DLD1 (cell line): Measurements from ENCODE around the gene ZNF385B.
"Not testable (repeated sequence)": the region's sequence is repeated elsewhere in the genome, so short reads cannot be mapped to it uniquely, and the experiment has no call there.

ENCODE experiments used
- in situ Hi-C: cut with HindIII; loops from 2 replicates; pipeline ENCODE4 v1.10.0; 2017; ENCODE audit warnings: low sequenced_read_pairs

Gene ZNF385B

GRCh38 chr2:179645047-179645446 lies 216.4 kb downstream of the ZNF385B start:
- in situ Hi-C loops: no loop called here

- in situ Hi-C loops: no loop called here
Observed at GRCh38 chr2:179642462-179642861, 218.9 kb downstream of the ZNF385B start.

- in situ Hi-C loops: no loop called here
Observed at GRCh38 chr2:179636995-179637394, 224.4 kb downstream of the ZNF385B start.

GRCh38 chr2:179636100-179636980 lies 225.1 kb downstream of the ZNF385B start:
- in situ Hi-C loops: no loop called here

GRCh38 chr2:179631769-179632385 lies 229.5 kb downstream of the ZNF385B start:
- in situ Hi-C loops: not testable (repeated sequence)

- in situ Hi-C loops: not testable (repeated sequence)
Observed at GRCh38 chr2:179629776-179630175, 231.6 kb downstream of the ZNF385B start.

GRCh38 chr2:179626261-179626660 lies 235.2 kb downstream of the ZNF385B start:
- in situ Hi-C loops: no loop called here

GRCh38 chr2:179622635-179623300 lies 238.6 kb downstream of the ZNF385B start:
- in situ Hi-C loops: no loop called here

- in situ Hi-C loops: no loop called here
Observed at GRCh38 chr2:179622112-179622511, 239.3 kb downstream of the ZNF385B start.

- in situ Hi-C loops: no loop called here
Observed at GRCh38 chr2:179619947-179620467, 241.4 kb downstream of the ZNF385B start.

- in situ Hi-C loops: no loop called here
Observed at GRCh38 chr2:179614121-179614520, 247.3 kb downstream of the ZNF385B start.

- in situ Hi-C loops: no loop called here
Observed at GRCh38 chr2:179613701-179614100, 247.7 kb downstream of the ZNF385B start.

GRCh38 chr2:179613299-179613651 lies 248.1 kb downstream of the ZNF385B start:
- in situ Hi-C loops: no loop called here

GRCh38 chr2:179612591-179613298 lies 248.7 kb downstream of the ZNF385B start:
- in situ Hi-C loops: no loop called here

- in situ Hi-C loops: no loop called here
Observed at GRCh38 chr2:179612108-179612507, 249.3 kb downstream of the ZNF385B start.

GRCh38 chr2:179606141-179606540 lies 255.3 kb downstream of the ZNF385B start:
- in situ Hi-C loops: no loop called here

- in situ Hi-C loops: no loop called here
Observed at GRCh38 chr2:179605341-179605740, 256.1 kb downstream of the ZNF385B start.

- in situ Hi-C loops: no loop called here
Observed at GRCh38 chr2:179604598-179604997, 256.8 kb downstream of the ZNF385B start.

- in situ Hi-C loops: no loop called here
Observed at GRCh38 chr2:179602452-179602851, 259.0 kb downstream of the ZNF385B start.

- in situ Hi-C loops: no loop called here
Observed at GRCh38 chr2:179596018-179596417, 265.4 kb downstream of the ZNF385B start.

- in situ Hi-C loops: no loop called here
Observed at GRCh38 chr2:179595284-179595683, 266.1 kb downstream of the ZNF385B start.
